Endothelial cell of umbilical vein (primary cell): ENCODE data around the gene CTSA. TPM values are rescaled to one million over a fixed set of nuclear protein-coding genes. Genes with fewer than 3 reads are reported as not detected.

Source experiments
- BruUV-seq: library from RNA; stranded (reverse); fragments of 400-500 nt; replicated peaks from 2 replicates; lab custom pipeline; 2021; lab: Mats Ljungman, UMichigan
- CTCF ChIA-PET: fragments of 300-600, 350-600 bp; sonication (Branson Sonifier 250); formaldehyde crosslinking; loops from one replicate; lab custom pipeline; 2021; ENCODE audit warnings: antibody characterized with exemption, inconsistent platforms; lab: Charles Lee
- POLR2A ChIA-PET: fragments of 300-600, 350-600 bp; sonication (Branson Sonifier 250); formaldehyde crosslinking; loops from one replicate; lab custom pipeline; 2021; ENCODE audit warnings: antibody characterized with exemption, inconsistent platforms; lab: Charles Lee
- DNase-seq: peaks from one replicate; pipeline ENCODE4 v3.0.0-alpha.2; 2011; ENCODE audit warnings: low read depth, low spot score
- FAIRE-seq: peaks from 2 replicates; lab custom pipeline; 2011; peaks lifted over from hg19 to GRCh38; lab: Jason Lieb, UNC
- H2AFZ ChIP-seq: 2 replicates; pipeline ENCODE4 v1.6.0; 2012; ENCODE audit warnings: low read depth, low read length, control low read depth, inconsistent platforms
- H3K27ac ChIP-seq: 2 replicates; pipeline ENCODE4 v1.5.1; 2011; ENCODE audit warnings: low read depth, mild to moderate bottlenecking, control low read depth, low read length, moderate library complexity; ENCODE audit not compliant: insufficient read depth
- H3K27me3 ChIP-seq, 2 experiments: 2 replicates each; pipeline versions ENCODE4 v1.6.0 to v1.6.1; 2011; ENCODE audit warnings: low read length in 2 of 2, mixed read lengths in 1 of 2; ENCODE audit not compliant: control insufficient read depth in 2 of 2, insufficient read depth in 2 of 2
- H3K36me3 ChIP-seq, 2 experiments: 2 replicates in 1 of 2; 3 replicates in 1 of 2; pipeline ENCODE4 v1.5.1; 2011; ENCODE audit warnings: low read length in 2 of 2, mild to moderate bottlenecking in 1 of 2, moderate library complexity in 1 of 2; ENCODE audit not compliant: control insufficient read depth in 2 of 2, insufficient read depth in 2 of 2; ENCODE audit errors: extremely low read depth in 1 of 2
- H3K4me1 ChIP-seq: 3 replicates; pipeline ENCODE4 v1.5.1; 2011; ENCODE audit warnings: mild to moderate bottlenecking, low read length; ENCODE audit not compliant: control insufficient read depth, insufficient read depth; ENCODE audit errors: extremely low read depth
- H3K4me2 ChIP-seq: 2 replicates; pipeline ENCODE4 v1.6.1; 2011; ENCODE audit warnings: low read length, control low read depth, mixed read lengths; ENCODE audit not compliant: insufficient read depth
- H3K4me3 ChIP-seq, 3 experiments: fragments of 200-600 bp in 1 of 3; sonication (generic), shearing (Covaris generic) in 1 of 3; replicated peaks in 1 of 3; 2 replicates each; pipeline ENCODE4 v1.5.1; 2011 to 2016; ENCODE audit warnings: control low read depth in 3 of 3, low read length in 3 of 3, mild to moderate bottlenecking in 2 of 3, inconsistent platforms in 1 of 3, low read depth in 1 of 3, moderate library complexity in 1 of 3; ENCODE audit not compliant: insufficient read depth in 1 of 3
- H3K79me2 ChIP-seq: 2 replicates; pipeline ENCODE4 v1.6.0; 2012; ENCODE audit warnings: low read length, inconsistent platforms; ENCODE audit not compliant: control insufficient read depth, insufficient read depth
- H3K9ac ChIP-seq: replicated peaks from 2 replicates; pipeline ENCODE3; 2011; ENCODE audit warnings: low read length, control low read depth; ENCODE audit not compliant: insufficient read depth; ENCODE audit errors: extremely low read depth
- H3K9me1 ChIP-seq: replicated peaks from 3 replicates; pipeline ENCODE4 v1.6.0; 2011; ENCODE audit warnings: mild to moderate bottlenecking, low read length; ENCODE audit not compliant: control insufficient read depth, insufficient read depth; ENCODE audit errors: extremely low read depth
- H3K9me3 ChIP-seq: replicated peaks from 2 replicates; pipeline ENCODE4 v1.5.1; 2012; ENCODE audit warnings: low read length, inconsistent platforms; ENCODE audit not compliant: control insufficient read depth, insufficient read depth
- H4K20me1 ChIP-seq: replicated peaks from 2 replicates; pipeline ENCODE3; 2011; ENCODE audit warnings: mild to moderate bottlenecking, low read length; ENCODE audit not compliant: control insufficient read depth, insufficient read depth; ENCODE audit errors: extremely low read depth
- CTCF ChIP-seq, 2 donors: IDR thresholded peaks; 1 replicate in 1 of 2; 2 replicates in 1 of 2; pipeline ENCODE4 v1.5.1; 2011; ENCODE audit warnings: low read length in 2 of 2, mild to moderate bottlenecking in 2 of 2, moderate library complexity in 2 of 2, control low read depth in 1 of 2, inconsistent platforms in 1 of 2, low read depth in 1 of 2; ENCODE audit not compliant: insufficient read depth in 1 of 2; ENCODE audit errors: extremely low read depth in 1 of 2
- EZH2 ChIP-seq: IDR thresholded peaks from 2 replicates; pipeline ENCODE4 v1.6.1; 2012; ENCODE audit warnings: borderline replicate concordance, low read depth, mild to moderate bottlenecking, moderate library complexity, low read length, inconsistent platforms; ENCODE audit not compliant: severe bottlenecking
- GATA2 ChIP-seq: IDR thresholded peaks from 2 replicates; pipeline ENCODE4 v1.7.0; 2011; ENCODE audit warnings: low read depth, mild to moderate bottlenecking, moderate library complexity, mixed read lengths, low read length; ENCODE audit not compliant: insufficient read length, insufficient read depth
- JUN ChIP-seq: IDR thresholded peaks from 2 replicates; pipeline ENCODE4 v1.6.1; 2011; ENCODE audit warnings: borderline replicate concordance, low read depth; ENCODE audit not compliant: insufficient read length, insufficient read depth
- MYC ChIP-seq: IDR thresholded peaks from one replicate; pipeline ENCODE4 v1.6.1; 2011; ENCODE audit warnings: mild to moderate bottlenecking, low read depth, low read length
- POLR2A ChIP-seq: IDR thresholded peaks from 2 replicates; pipeline ENCODE4 v1.6.1; 2012; ENCODE audit warnings: low read depth, mild to moderate bottlenecking, control low read depth, low read length
- POLR2AphosphoS5 ChIP-seq: IDR thresholded peaks from 2 replicates; pipeline ENCODE4 v1.6.1; 2012; ENCODE audit warnings: low read depth, mild to moderate bottlenecking, control low read depth, low read length, moderate library complexity; ENCODE audit not compliant: insufficient read depth
- dilution Hi-C: fragments of 300-500 bp; cut with MboI; formaldehyde crosslinking; loops from one replicate; pipeline ENCODE4 v1.15.0; 2019; ENCODE audit warnings: low sequenced_read_pairs; ENCODE audit not compliant: extremely low pct_ligation_motif_present
- intact Hi-C: fragments of 100-400 bp; cut with micrococcal nuclease; formaldehyde crosslinking; loops from one replicate; pipeline ENCODE4 v1.10.0; 2022
- polyA plus RNA-seq, 4 experiments: library from polyadenylated mRNA; depleted of rRNA in 3 of 4; stranded (reverse) in 3 of 4; unstranded in 1 of 4; fragments of >200 nt; gene quantifications; 2 replicates each; pipeline versions ENCODE4 v1.2.1 to v1.2.3, GENCODE V29; 2011 to 2012; ENCODE audit warnings: missing spikeins in 1 of 4
- total RNA-seq: library from RNA; stranded (reverse); gene quantifications from 2 replicates; pipeline ENCODE4 v1.2.3, GENCODE V29; 2021
- TF ChIP-seq, protein P1 (sequence below): IDR thresholded peaks from 2 replicates; pipeline ENCODE4 v1.6.1; 2011; ENCODE audit not compliant: insufficient read depth, insufficient read length

The CTSA gene
- total and polyA plus RNA-seq, 2 donors (not counting 3 experiments of a cell fraction or from before 2014, with no cell fraction given), result 169 to 409 TPM

GRCh38 chr20:45937765-45938164, 46.6 kb downstream of the CTSA start:
- Histone ChIP-seq H2AFZ (no peak overlapping the region), H3K9ac (no peak overlapping the region), H3K9me1 (no peaks in the 10 kb centered on the region), H3K27ac (no peak overlapping the region), H3K79me2 (peaks cover 20% of the 10 kb centered on the region), H3K4me3 (no peak overlapping the region), H3K27me3 (no peaks in the 10 kb centered on the region), H3K9me3 (no peaks in the 10 kb centered on the region), H3K4me2 (no peak overlapping the region), H3K4me1 (peaks cover 14% of the 10 kb centered on the region), H4K20me1 (no peaks in the 10 kb centered on the region), H3K36me3 (peaks cover 15 to 34% of the 10 kb centered on the region in 2 experiments)
- CTCF ChIA-PET, result interaction anchor here (1.5 kb wide), 1 partner anchor 12 kb away, joined by 3 read pairs; no protein-coding TSS in a partner anchor
- DNase-seq, result no peak
- intact Hi-C loops, result no loop called here
- TF ChIP-seq GATA2, result no peak
- no peak for TF ChIP-seq POLR2A
- no peak for TF ChIP-seq POLR2AphosphoS5
- TF ChIP-seq MYC, result no peak
- no peak for TF ChIP-seq CTCF (IDR thresholded peaks at IDR 0.05; ENCODE audit: extremely low read depth in 1 of 2, insufficient read depth in 1 of 2, low read depth in 1 of 2, low read length in 2 of 2)
- no peak for TF ChIP-seq EZH2
- TF ChIP-seq, protein P1, sequence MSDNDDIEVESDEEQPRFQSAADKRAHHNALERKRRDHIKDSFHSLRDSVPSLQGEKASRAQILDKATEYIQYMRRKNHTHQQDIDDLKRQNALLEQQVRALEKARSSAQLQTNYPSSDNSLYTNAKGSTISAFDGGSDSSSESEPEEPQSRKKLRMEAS, result no peak
- peak; percentile 36 for TF ChIP-seq JUN
- no TSS peak for BruUV-seq
- FAIRE-seq, result no peak
- dilution Hi-C loops, result no loop called here
- POLR2A ChIA-PET, result no interaction called here
